Ectodermal cell (in vitro differentiated cells): ENCODE results near the gene CREBBP.

Experiments used
- H3K27ac ChIP-seq: 2 replicates; pipeline ENCODE4 v1.7.0; 2013; ENCODE audit warnings: mild to moderate bottlenecking, low read depth, low read length; ENCODE audit not compliant: insufficient read depth, poor library complexity, severe bottlenecking
- H3K27me3 ChIP-seq: 2 replicates; pipeline ENCODE4 v1.7.0; 2013; ENCODE audit warnings: mild to moderate bottlenecking, low read length; ENCODE audit not compliant: insufficient read depth, control insufficient read depth, poor library complexity, severe bottlenecking
- H3K36me3 ChIP-seq: one replicate; pipeline ENCODE4 v1.7.0; 2013; ENCODE audit warnings: low read length; ENCODE audit not compliant: control insufficient read depth, insufficient read depth
- H3K4me1 ChIP-seq: one replicate; pipeline ENCODE4 v1.7.0; 2013; ENCODE audit warnings: low read length; ENCODE audit not compliant: control insufficient read depth, insufficient read depth
- H3K4me3 ChIP-seq: 2 replicates; pipeline ENCODE4 v1.7.0; 2013; ENCODE audit warnings: low read depth, low read length, control low read depth; ENCODE audit not compliant: insufficient read depth
- H3K9me3 ChIP-seq: 2 replicates; pipeline ENCODE4 v1.7.0; 2013; ENCODE audit warnings: mild to moderate bottlenecking, low read length, moderate library complexity; ENCODE audit not compliant: control insufficient read depth
- WGBS, 2 experiments: methylation state at CpG; one replicate each; pipeline ENCODE4 v1.1.7; 2013; ENCODE audit warnings: missing lambda C conversion rate in 2 of 2; 5-methylcytosine and 5-hydroxymethylcytosine counted together

The CREBBP gene

GRCh38 chr16:3872216-3872895 lies 8.2 kb downstream of the CREBBP start:
- no peaks in the 10 kb centered on the region for H3K36me3 ChIP-seq
- H3K9me3 ChIP-seq = no peaks in the 10 kb centered on the region
- WGBS, 2 experiments = 71 to 73% methylated on average over 12 of the region's 12 CpGs
- peaks cover 22% of the 10 kb centered on the region for H3K4me1 ChIP-seq
- no peak overlapping the region for H3K27ac ChIP-seq
- no peaks in the 10 kb centered on the region for H3K27me3 ChIP-seq
- H3K4me3 ChIP-seq = no peak overlapping the region

- no peaks in the 10 kb centered on the region for H3K36me3 ChIP-seq
- H3K4me3 ChIP-seq = no peak overlapping the region
- H3K27me3 ChIP-seq = no peaks in the 10 kb centered on the region
- H3K27ac ChIP-seq = no peak overlapping the region
- H3K4me1 ChIP-seq = peaks cover 14% of the 10 kb centered on the region
- 91 to 100% methylated on average over 3 of the region's 3 CpGs for WGBS, 2 experiments
- H3K9me3 ChIP-seq = no peaks in the 10 kb centered on the region
These were observed 11.5 kb downstream of the CREBBP start for GRCh38 chr16:3868967-3869366.

GRCh38 chr16:3868556-3868955 lies 12.0 kb downstream of the CREBBP start:
- 94 to 96% methylated on average over 7 to 8 of the region's 8 CpGs for WGBS, 2 experiments
- H3K27ac ChIP-seq = no peak overlapping the region
- H3K27me3 ChIP-seq = no peaks in the 10 kb centered on the region
- no peaks in the 10 kb centered on the region for H3K36me3 ChIP-seq
- no peak overlapping the region for H3K4me3 ChIP-seq
- H3K4me1 ChIP-seq = peaks cover 13% of the 10 kb centered on the region
- no peaks in the 10 kb centered on the region for H3K9me3 ChIP-seq

GRCh38 chr16:3866703-3867431 lies 13.6 kb downstream of the CREBBP start:
- Histone ChIP-seq H3K36me3 (no peaks in the 10 kb centered on the region), H3K4me3 (no peak overlapping the region), H3K9me3 (no peaks in the 10 kb centered on the region), H3K27me3 (no peaks in the 10 kb centered on the region), H3K27ac (no peak overlapping the region), H3K4me1 (peaks cover 5% of the 10 kb centered on the region)
- 91 to 97% methylated on average over 3 to 4 of the region's 4 CpGs for WGBS, 2 experiments

- Histone ChIP-seq H3K27ac (no peak overlapping the region), H3K36me3 (no peaks in the 10 kb centered on the region), H3K4me3 (no peak overlapping the region), H3K4me1 (peaks cover 6% of the 10 kb centered on the region), H3K9me3 (no peaks in the 10 kb centered on the region), H3K27me3 (no peaks in the 10 kb centered on the region)
- WGBS, 2 experiments = 92 to 95% methylated on average over 3 of the region's 3 CpGs
These were observed 15.3 kb downstream of the CREBBP start for GRCh38 chr16:3865241-3865640.

GRCh38 chr16:3864562-3864961 lies 16.0 kb downstream of the CREBBP start:
- H3K27ac ChIP-seq = no peak overlapping the region
- no peaks in the 10 kb centered on the region for H3K36me3 ChIP-seq
- H3K4me1 ChIP-seq = peaks cover 6% of the 10 kb centered on the region
- H3K27me3 ChIP-seq = no peaks in the 10 kb centered on the region
- 91 to 93% methylated on average over 5 of the region's 5 CpGs for WGBS, 2 experiments
- H3K9me3 ChIP-seq = no peaks in the 10 kb centered on the region
- H3K4me3 ChIP-seq = no peak overlapping the region

GRCh38 chr16:3863587-3863986 lies 16.9 kb downstream of the CREBBP start:
- no peak overlapping the region for H3K4me3 ChIP-seq
- H3K27ac ChIP-seq = no peak overlapping the region
- H3K27me3 ChIP-seq = no peaks in the 10 kb centered on the region
- H3K9me3 ChIP-seq = no peaks in the 10 kb centered on the region
- H3K36me3 ChIP-seq = no peaks in the 10 kb centered on the region
- WGBS, 2 experiments = 86 to 90% methylated on average over 5 of the region's 5 CpGs
- H3K4me1 ChIP-seq = peaks cover 6% of the 10 kb centered on the region

GRCh38 chr16:3861808-3862451 lies 18.6 kb downstream of the CREBBP start:
- H3K4me3 ChIP-seq = no peak overlapping the region
- WGBS, 2 experiments = 65 to 70% methylated on average over 12 of the region's 12 CpGs
- H3K27ac ChIP-seq = no peak overlapping the region
- no peaks in the 10 kb centered on the region for H3K27me3 ChIP-seq
- H3K4me1 ChIP-seq = peaks cover 12% of the 10 kb centered on the region
- H3K9me3 ChIP-seq = no peaks in the 10 kb centered on the region
- no peaks in the 10 kb centered on the region for H3K36me3 ChIP-seq

GRCh38 chr16:3859889-3860288 lies 20.6 kb downstream of the CREBBP start:
- no peaks in the 10 kb centered on the region for H3K27me3 ChIP-seq
- no peaks in the 10 kb centered on the region for H3K9me3 ChIP-seq
- peaks cover 12% of the 10 kb centered on the region for H3K4me1 ChIP-seq
- no peak overlapping the region for H3K4me3 ChIP-seq
- H3K27ac ChIP-seq = no peak overlapping the region
- H3K36me3 ChIP-seq = no peaks in the 10 kb centered on the region
- WGBS, 2 experiments = 93% methylated on average over 6 to 7 of the region's 7 CpGs

GRCh38 chr16:3858801-3859200 lies 21.7 kb downstream of the CREBBP start:
- no peaks in the 10 kb centered on the region for H3K36me3 ChIP-seq
- no peaks in the 10 kb centered on the region for H3K27me3 ChIP-seq
- no peak overlapping the region for H3K4me3 ChIP-seq
- no peaks in the 10 kb centered on the region for H3K9me3 ChIP-seq
- peaks cover 12% of the 10 kb centered on the region for H3K4me1 ChIP-seq
- no peak overlapping the region for H3K27ac ChIP-seq
